ENCODE results near the gene BCAR1.

GRCh38 chr16:75231570-75231969 is 19.9 kb downstream of the BCAR1 start:
- no peak for TF ChIP-seq CTCF (IDR thresholded peaks at IDR 0.05)
- TF ChIP-seq POLR2A (IDR thresholded peaks at IDR 0.05), result no peak
- TF ChIP-seq POLR2AphosphoS5 (IDR thresholded peaks at IDR 0.05), result no peak
- no peak for TF ChIP-seq EP300 (IDR thresholded peaks at IDR 0.05)
